HG03045 (cell line): ENCODE results near the gene MAPK8.
"Not testable (repeated sequence)": the region's sequence is repeated elsewhere in the genome, so short reads cannot be mapped to it uniquely, and the experiment has no call there.

Experiments used
- ATAC-seq: cut with Tn5 transposase; IDR thresholded peaks from one replicate; pipeline ENCODE4 v1.9.1; 2021; ENCODE audit warnings: mild to moderate bottlenecking, moderate library complexity; ENCODE audit not compliant: unreplicated experiment

MAPK8 gene

GRCh38 chr10:48306265-48306869 lies at the start of gene MAPK8:
TSS of gene MAPK8 (plus strand) at chr10:48306677. CDS start at chr10:48401661, 94,984 bp downstream.
- peak; percentile 87 for ATAC-seq

- no peak for ATAC-seq
Measured at GRCh38 chr10:48257407-48257961, 49.0 kb upstream of the MAPK8 start.

- no peak for ATAC-seq
Measured at GRCh38 chr10:48258105-48258504, 48.4 kb upstream of the MAPK8 start.

GRCh38 chr10:48266528-48266927 lies 39.9 kb upstream of the MAPK8 start:
- no peak for ATAC-seq

- no peak for ATAC-seq
Measured at GRCh38 chr10:48271047-48271730, 35.3 kb upstream of the MAPK8 start.

- ATAC-seq, result no peak
Measured at GRCh38 chr10:48272682-48273081, 33.8 kb upstream of the MAPK8 start.

- no peak for ATAC-seq
Measured at GRCh38 chr10:48273741-48274140, 32.7 kb upstream of the MAPK8 start.

- ATAC-seq, result no peak
Measured at GRCh38 chr10:48274636-48275035, 31.8 kb upstream of the MAPK8 start, which contains the start of gene FRMPD2. TSS of gene FRMPD2 (minus strand) at chr10:48274696. CDS start at chr10:48274567, 129 bp downstream.

GRCh38 chr10:48277093-48277492 lies 29.4 kb upstream of the MAPK8 start:
- ATAC-seq, result no peak

- peak; percentile 85 for ATAC-seq
Measured at GRCh38 chr10:48279081-48279751, 27.3 kb upstream of the MAPK8 start.

GRCh38 chr10:48281697-48282096 lies 24.8 kb upstream of the MAPK8 start:
- not testable (repeated sequence) for ATAC-seq

- peak; percentile 68 for ATAC-seq
Measured at GRCh38 chr10:48282829-48283228, 23.6 kb upstream of the MAPK8 start.

- ATAC-seq, result no peak
Measured at GRCh38 chr10:48284002-48284546, 22.4 kb upstream of the MAPK8 start.

GRCh38 chr10:48284811-48285210 lies 21.7 kb upstream of the MAPK8 start:
- no peak for ATAC-seq

- ATAC-seq, result no peak
Measured at GRCh38 chr10:48285710-48286109, 20.8 kb upstream of the MAPK8 start.

GRCh38 chr10:48286356-48286755 lies 20.1 kb upstream of the MAPK8 start:
- ATAC-seq, result no peak

GRCh38 chr10:48287417-48288391 lies 18.8 kb upstream of the MAPK8 start:
- ATAC-seq, result no peak

- no peak for ATAC-seq
Measured at GRCh38 chr10:48288661-48289060, 17.8 kb upstream of the MAPK8 start.

- ATAC-seq, result peak; percentile 44
Measured at GRCh38 chr10:48289501-48290238, 16.8 kb upstream of the MAPK8 start.
